ENCODE data around the gene PPP6R2.

DNA sequence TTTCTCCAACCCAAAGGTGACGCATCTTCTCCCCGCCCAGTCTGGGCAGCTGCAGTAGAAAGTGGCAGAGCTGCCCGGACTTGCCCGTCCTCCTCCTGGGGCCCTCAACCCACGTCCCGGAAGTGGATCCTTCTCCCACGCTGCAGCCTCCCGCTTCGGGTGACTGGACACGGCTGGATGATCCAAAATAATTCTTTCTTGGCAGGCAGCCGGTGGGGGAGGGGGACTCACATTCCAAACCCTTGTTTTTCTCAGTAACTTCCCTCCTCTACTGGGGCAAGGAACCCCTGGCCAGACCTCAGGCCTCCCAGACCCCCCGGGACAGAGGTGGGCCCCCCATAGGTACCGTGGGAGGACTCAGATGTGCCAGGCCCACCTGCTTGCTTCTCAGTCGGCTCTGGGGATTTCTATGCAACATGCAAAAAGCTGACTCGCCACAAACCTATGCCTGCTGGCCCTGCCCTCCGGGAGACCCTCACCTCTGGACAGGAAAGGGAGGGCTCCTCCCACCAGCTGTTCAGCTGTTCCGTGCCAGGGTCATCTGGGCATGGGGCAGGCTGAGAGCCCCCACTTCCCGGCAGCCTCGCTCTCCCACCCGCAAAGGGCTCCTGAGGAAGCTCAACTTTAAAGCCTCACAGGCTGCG lies 37.1 kb upstream of the PPP6R2 start:
- no peak for TF ChIP-seq CTCF (IDR thresholded peaks at IDR 0.05; ENCODE audit: low read depth, low read length, poor library complexity, severe bottlenecking)
- TF ChIP-seq EZH2phosphoT487 (IDR thresholded peaks at IDR 0.05; ENCODE audit: borderline replicate concordance, low read length) = no peak

Data from DOHH2 (cell line).